RPMI8226 (cell line): ENCODE results near the gene PPP1R13B.
"Not testable (repeated sequence)": the region's sequence is repeated elsewhere in the genome, so short reads cannot be mapped to it uniquely, and the experiment has no call there.

Source experiments
- DNase-seq: peaks from one replicate; pipeline ENCODE4 v3.0.0-alpha.2; 2015

Gene PPP1R13B

DNA sequence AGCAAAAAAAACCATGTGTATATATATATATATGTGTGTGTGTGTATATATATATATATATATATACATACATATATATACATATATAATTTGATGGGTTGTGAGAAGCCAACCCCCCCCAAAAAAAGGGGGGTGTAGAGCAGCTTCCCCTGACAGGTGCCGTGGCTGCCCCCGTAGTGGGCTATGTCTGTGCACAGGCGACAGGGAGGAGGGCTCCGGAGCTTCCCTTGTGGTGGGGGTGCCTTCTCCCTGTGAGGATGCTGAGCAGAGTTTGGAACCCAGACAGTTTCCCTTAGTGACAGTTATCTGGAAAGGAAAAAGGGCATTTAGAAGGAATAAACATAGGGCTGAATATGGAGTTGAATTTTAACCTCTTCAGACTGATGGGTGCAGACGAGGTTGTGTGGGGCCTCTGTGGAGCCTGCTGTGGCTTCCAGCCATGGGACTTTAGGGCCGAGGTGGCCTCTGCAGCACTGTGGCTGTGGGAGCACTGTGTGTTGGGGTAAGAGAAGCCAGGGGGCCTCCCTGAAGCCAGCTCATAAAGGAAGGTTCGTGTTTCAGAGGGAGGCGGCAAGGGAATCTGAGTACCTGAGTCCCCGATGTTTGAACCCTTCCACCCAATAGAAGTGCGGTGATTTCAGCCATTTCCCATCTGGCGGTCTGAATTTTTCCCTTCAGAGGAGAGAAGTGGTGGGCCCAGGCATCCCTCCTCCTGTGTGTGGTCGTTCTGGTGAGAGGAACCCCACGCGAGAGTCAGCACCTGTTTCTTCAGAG lies 151.9 kb downstream of the PPP1R13B start:
- no peak for DNase-seq

DNA sequence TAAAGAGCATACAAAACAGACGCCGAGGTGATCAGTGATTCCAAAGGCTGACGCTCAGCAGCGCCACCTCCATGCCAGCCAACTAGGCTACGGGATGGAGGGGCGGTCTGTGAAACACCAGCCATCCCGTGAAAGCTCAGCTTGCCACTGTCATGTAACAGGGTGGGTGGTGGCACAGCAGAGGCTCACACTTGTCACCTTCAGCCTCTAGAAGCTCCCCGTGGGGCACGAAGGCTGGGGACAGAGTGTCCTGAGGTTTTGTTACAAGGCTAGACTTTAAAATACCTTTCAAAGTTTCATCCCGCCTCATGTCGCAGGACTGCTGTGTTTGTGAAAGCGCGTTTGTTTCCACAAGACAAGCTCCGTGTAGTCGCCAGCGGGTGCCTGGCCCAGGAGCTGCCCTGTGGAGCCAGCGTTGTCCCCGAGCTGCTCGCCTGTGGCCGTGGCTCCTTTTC lies 152.8 kb downstream of the PPP1R13B start:
- DNase-seq: no peak

DNA sequence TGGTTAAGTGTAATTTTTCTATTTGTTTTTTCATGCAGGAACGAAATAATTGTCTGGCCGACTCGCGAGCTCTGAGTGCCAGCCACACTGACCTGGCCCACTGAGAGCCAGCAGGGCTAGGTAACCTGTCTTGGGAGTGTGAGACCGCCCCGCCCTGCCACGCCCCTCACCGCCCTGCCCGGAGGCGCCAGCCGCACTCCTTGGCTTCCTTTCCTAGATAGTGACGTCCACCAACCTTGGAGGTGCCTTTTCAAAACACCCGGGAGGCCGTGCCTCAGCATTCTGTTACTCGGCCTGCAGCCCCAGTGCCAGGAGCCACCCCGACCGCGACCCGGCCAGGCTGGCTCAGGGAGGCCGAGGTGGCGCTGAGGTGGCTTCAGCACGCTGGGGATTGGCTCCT lies 153.9 kb downstream of the PPP1R13B start:
- no peak for DNase-seq

DNA sequence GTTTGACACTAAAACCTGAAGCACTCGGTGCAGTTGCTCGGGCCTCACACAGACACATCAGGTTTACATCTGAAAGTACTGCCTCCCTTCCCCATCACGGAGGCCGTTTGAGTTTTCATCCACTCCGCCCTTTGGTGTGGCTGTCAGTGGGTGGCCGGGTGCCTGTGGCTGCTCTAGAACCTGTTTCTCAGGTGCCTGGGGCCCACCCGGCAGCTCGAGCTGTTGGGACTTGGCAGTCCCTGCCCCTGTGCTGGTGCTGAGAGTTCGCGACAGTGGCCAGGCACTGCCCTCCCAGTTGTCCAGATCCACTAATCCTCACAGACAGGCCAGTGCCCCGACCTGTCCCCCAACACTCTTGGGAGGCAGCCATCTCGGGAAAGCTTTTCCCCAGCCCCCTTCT lies 154.5 kb downstream of the PPP1R13B start:
- no peak for DNase-seq

DNA sequence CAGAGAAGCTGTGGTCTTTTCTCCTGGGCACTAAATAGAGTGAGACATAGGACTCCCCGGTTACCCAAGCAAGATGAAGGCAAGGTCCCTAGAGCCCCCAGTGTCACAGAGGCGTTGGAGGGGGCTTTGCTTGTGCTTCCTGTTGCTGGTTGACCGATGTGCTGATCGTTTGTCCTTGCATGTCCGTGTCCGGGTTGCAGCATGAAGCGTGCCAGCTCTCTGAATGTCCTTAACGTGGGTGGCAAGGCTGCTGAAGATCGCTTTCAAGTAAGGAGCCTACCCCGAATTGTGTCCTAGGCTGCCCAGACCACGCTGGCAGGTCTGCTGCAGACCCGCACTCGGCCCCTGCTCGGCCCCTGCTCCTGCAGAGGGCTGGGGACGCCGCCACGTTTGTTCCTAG lies 155.2 kb downstream of the PPP1R13B start:
- no peak for DNase-seq

DNA sequence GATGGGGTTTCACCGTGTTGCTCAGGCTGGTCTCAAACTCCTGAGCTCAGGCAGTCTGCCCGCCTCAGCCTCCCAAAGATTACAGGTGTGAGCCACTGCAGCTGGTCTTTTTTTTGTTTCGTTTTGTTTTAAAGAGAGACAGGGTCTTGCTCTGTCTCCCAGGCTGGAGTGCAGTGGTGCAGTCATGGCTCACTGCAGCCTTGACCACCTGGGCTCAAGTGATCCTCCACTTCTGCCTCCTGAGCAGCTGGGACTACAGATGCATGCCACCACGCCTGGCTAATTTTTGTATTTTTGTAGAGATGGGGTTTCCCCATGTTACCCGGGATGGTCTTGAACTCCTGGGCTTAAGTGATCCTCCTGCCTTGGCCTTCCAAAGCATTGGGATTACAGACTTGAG lies 155.7 kb downstream of the PPP1R13B start:
- not testable (repeated sequence) for DNase-seq

DNA sequence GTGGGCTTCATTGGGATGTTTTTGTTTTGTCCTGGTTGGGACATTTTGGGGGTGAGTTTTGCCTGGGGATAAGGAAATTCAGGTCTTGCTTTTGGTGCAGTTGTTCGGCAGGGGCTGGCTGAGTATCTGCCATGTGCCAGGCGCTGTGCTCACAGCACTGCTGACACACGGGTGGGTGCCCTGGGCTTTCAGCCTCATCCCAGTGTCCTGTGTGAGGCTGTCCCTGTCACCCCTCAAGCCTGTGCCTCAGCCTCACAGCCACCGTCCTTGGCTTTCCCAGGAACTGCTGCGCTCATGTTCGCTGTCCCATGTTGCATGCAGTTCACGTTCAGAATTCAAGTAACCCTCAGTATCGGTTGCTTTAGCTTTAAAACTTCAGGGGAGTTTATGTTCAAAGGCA lies 157.0 kb downstream of the PPP1R13B start:
- DNase-seq: no peak

DNA sequence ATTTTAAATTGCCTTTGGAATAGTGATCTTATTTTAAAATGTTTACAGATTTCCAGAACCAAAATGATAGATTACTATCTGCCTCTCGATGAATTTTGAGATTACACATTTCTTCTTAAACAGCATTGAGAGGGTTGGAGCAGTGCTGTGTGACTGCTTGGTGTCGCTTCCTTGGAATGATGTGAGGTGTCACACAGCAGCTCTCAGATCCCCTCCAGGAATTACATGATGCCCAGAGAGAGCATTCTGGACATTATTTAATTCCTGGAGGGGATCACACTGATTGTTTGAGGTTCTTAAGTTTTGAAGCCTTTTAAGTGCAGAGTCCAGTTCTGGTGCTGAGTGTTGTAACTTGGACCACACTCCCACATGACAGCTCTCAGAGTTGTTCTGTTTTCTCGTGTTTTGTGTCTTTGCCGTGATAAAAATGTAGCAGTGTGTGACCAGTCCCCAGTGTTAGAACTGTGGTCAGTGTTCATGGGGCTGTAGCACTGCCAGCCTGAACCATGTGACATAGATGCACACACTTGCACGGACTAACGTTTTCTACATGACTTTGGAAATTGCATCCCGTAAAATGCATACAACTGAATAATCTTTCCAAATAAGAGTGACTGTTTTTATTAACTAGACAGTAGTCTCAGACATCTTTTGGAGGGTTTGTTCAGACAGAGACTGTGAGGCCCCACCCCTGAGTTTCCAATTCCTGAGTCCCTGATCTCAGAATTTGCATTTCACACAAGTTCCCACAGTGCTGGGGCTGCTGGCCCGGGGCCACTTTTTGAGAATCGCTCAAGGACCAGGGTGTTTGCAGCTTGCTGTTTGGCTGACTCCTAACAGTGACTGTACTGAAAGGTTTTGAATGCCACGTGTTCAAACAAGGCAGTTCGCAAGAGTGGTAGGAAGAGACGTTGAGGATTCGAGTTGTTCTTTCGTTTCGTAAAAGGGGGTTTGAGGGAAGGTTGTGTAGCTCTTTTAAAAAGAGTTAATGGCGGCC lies 158.2 kb downstream of the PPP1R13B start:
- no peak for DNase-seq

DNA sequence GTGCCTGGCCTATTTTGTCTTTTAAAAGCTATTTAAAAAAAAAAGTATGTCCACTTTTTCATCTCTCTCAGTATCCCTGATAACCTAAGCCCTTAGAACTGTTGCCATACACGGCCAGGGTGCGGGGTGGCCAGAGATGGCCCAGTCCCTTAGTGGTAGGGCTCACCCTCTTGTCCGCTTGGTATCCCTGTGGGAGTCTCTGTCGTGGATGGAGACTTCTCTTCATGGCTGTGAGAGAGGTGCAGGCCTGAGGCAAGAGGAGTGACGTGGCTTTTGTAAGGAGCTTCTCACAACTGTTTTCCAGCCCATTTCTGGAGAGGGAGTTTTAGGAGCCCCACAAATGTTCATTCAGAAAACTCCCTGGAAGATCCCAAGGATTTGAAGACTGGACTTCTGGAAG lies 158.9 kb downstream of the PPP1R13B start:
- DNase-seq: no peak

DNA sequence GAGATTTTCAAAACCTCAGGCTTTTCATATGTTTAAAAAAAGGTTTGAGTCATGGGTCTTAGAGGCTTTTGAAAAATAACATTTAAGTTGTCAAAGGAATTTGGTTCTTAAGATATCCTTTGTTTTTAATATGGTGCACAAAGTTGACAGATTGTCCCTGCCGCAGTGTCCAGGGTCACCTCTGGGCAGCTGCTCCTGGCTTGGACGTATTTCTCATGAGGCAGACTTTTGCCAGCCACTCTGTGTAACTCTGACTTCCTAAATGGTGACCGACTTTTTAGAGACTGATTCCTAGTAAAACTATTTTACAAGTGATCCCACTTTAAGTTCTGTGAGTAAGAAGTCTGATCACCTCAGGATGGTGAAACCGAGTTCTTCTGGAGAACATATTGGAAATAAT lies 159.7 kb downstream of the PPP1R13B start:
- DNase-seq: no peak

DNA sequence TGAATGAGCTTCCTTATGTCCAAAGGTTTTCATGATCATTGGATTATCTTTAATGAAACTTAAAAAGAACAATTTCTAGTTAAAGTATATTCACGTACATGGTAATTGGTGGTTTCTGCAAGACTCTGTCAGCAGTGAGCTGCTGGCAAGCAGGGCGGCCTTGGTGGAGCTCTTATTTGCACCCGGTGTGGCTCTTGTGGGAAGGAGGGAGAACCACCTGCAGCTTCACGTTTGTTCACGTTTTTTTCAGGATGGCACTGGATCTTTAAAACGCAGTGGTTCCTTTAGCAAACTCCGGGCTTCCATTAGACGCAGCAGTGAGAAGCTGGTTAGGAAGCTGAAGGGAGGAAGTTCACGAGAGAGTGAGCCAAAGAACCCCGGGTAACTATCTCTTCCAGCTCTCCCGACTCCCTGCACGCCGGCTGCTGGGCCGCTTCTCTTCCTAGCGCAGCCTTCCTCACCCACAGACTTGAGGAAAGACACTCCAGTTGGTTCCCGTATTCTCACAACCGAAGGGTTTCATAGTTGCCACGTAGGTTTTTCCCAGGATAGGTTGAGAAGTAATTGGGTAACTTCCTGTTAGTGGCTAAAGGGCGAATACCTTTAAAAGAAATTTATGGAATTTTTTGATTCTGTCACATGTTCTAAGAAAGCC lies 160.4 kb downstream of the PPP1R13B start:
- no peak for DNase-seq

DNA sequence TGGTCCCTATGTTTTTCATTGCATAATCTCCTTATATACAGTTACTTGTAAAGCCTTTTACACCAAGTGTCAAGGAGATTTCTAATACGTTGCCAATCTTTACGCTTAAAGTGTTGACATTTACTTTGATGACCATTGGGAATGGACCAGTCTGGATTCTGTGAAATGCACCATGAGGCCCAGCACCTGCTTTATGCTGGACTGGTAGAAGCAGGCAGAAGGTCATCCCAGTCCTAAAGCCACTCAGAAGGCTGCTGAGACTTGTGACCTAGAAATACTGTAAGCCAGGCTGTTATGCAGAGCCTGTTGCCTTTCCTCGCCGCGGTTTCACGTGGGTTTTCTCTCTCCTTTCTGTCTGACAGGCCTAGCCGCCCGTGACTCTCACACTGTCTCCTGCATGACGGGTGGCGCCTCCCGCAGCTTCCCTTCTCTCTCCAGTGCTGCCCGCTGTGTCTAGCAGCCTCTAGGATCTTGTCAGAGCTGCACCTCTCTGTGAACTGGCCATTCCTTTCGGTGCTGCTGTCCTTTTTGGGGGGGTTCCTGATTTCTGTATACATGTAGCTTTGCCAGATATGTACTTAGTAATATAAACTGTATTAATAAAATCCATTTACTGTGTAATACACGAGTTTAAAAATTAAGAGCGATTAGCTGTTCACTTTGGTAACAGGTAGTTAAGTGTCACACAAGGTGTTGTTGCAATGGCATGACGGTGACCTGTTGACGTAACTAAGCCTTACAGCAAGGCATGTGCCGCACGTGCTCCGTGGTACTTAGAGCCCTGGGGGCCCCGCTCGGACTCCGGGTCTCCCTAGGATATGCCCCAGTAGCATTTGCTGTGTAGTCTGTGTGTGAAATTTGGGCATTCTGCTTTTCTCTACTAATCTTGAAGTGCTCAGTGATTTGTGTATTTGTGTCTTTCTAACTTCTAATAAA lies 161.8 kb downstream of the PPP1R13B start:
- DNase-seq: no peak

DNA sequence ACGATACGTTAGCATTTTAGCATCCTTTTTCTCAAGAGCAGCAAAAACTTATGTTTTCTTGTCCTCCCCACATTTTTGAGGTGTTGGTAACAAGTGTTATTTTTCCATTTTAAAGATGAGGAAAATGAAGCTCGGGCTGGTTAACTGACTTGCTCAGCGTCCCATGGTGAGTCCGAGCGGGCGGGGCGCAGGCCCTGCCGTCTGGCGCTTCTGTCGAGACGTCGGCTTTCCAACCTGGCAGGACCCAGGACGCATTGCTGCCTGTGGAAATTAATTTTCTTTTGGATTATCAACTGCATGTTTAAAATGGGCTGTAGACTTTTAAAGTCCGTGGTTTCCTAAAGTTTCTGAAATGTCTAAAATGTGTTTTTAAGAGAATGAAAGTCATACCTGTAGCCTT lies 162.5 kb downstream of the PPP1R13B start:
- no peak for DNase-seq

DNA sequence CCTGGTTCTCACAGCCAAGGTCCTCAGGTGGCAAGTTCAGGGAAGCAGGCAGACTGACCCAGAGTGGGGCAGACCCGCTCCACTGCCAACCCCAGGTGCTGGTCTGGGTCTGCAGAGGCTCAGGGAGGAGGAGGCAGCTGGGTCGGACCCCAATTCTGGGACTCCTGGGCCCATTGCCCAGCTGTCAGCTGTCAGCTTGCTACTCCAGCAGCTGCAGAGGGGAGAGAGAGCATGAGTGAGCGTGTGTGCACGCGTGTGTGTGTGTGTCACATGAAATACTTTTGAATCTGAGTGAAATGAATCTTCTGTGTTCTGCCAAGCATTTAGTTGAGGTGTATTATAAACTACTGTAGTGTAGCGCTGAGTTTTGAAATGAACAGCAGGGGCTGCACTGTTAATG lies 162.9 kb downstream of the PPP1R13B start:
- DNase-seq: no peak
